ENCODE data around the gene BPI.

DNA sequence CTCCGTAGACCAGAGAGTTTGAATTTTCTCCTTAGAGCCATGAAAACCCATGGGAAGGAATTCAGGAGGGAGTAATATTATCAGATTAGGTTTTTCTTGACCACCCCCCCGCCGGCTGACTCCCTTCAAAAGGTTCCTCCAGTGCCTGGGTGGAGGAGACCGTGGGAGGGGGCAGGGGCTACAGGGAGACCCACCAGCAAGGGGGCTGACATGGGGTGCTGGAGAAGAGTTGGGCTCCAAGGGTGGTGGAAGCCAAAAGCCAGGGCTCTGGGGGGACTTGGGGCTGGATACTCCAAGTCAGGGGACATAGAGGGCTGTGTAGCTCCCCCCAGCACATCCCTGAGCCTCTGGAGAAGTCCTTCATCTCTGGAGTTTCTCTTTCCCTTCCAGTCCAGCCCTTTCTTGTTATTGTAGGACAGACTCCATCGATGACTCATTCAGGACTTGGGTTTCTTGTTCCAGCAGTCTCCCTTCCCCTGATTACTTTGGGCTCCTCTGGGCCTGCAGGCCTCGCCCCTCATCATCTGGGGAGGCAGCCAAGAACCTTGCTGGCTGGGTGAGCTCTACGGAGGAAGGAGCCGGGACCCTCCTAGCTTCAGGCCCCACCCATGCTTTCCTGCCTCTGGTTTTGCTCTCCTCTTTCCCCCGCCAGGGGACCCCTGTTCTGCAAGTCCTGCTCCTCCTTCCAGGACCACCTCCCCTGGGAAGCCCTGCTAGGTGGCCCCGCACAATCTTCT is 32.9 kb upstream of the BPI start:
- no peak for TF ChIP-seq CTCF (IDR thresholded peaks at IDR 0.05)
- no peak for TF ChIP-seq POLR2AphosphoS5 (IDR thresholded peaks at IDR 0.05)
- no peak for TF ChIP-seq POLR2A (IDR thresholded peaks at IDR 0.05)
- no peak for TF ChIP-seq EP300 (IDR thresholded peaks at IDR 0.05; ENCODE audit: low read depth)
